Ovary (tissue), 9 donors: ENCODE measurements around the gene MARK2. TPM values are rescaled to one million over a fixed set of nuclear protein-coding genes. Genes with fewer than 3 reads are reported as not detected.

Experiments used
- DNase-seq, 5 donors: peaks; one replicate each; pipeline ENCODE4 v3.0.0-alpha.2; 2019 to 2020
- H3K27ac ChIP-seq, 2 donors: fragments of 200-600 bp; one replicate each; pipeline versions ENCODE4 v1.5.1 to v1.8.0; 2019 to 2022
- H3K27me3 ChIP-seq: fragments of 200-600 bp; one replicate; pipeline ENCODE4 v1.8.0; 2022
- H3K36me3 ChIP-seq: fragments of 200-600 bp; sonication (generic); one replicate; pipeline ENCODE4 v1.5.1; 2019
- H3K4me1 ChIP-seq: one replicate; pipeline ENCODE4 v1.8.1; 2013; ENCODE audit warnings: mild to moderate bottlenecking, moderate library complexity; ENCODE audit not compliant: insufficient read depth
- H3K4me3 ChIP-seq: fragments of 200-600 bp; sonication (generic); one replicate; pipeline ENCODE4 v1.5.1; 2017
- H3K9me3 ChIP-seq, 2 donors: fragments of 200-600 bp in 1 of 2; sonication (generic) in 1 of 2; one replicate each; pipeline versions ENCODE4 v1.5.1 to v1.8.1; 2013 to 2019; ENCODE audit warnings: mild to moderate bottlenecking in 1 of 2, moderate library complexity in 1 of 2
- EP300 ChIP-seq: sonication (generic); formaldehyde crosslinking; IDR thresholded peaks from one replicate; pipeline ENCODE4 v1.6.1; 2017; ENCODE audit warnings: antibody characterized with exemption
- POLR2A ChIP-seq: fragments of 450-650 bp; IDR thresholded peaks from one replicate; pipeline ENCODE4 v1.6.1; 2017; ENCODE audit warnings: antibody characterized with exemption, mild to moderate bottlenecking, moderate library complexity
- WGBS, 3 donors: extraction: QIAGEN DNeasy Blood & Tissue Kit in 1 of 3; methylation state at CpG; one replicate each; pipeline versions ENCODE4 v1.1.5 to v1.1.7; 2013 to 2017; 5-methylcytosine and 5-hydroxymethylcytosine counted together
- intact Hi-C, 4 donors: fragments of 100-400 bp; cut with DNase I; formaldehyde crosslinking; loops; one replicate each; pipeline versions ENCODE4 v1.11.0 to v1.15.1; 2022 to 2023
- polyA plus RNA-seq, 2 donors: library from polyadenylated mRNA; stranded (reverse); fragments of 200-250 nt in 1 of 2; fragments of 350-450 nt in 1 of 2; fragmentation: Illumina TruSeq in 1 of 2; extraction: RNeasy Lipid Tissue Mini Kit (QIAGEN cat#74804) in 1 of 2; gene quantifications; one replicate each; pipeline ENCODE4 v1.2.3, GENCODE V29; 2013 to 2014
- total RNA-seq, 7 donors: library from RNA; depleted of rRNA in 2 of 7; stranded (reverse); fragments of >200 nt in 2 of 7; fragmentation: NEBNext Ultra II Directional in 3 of 7; extraction: Animal tissue kit (Norgen Biotek cat#: 25700) in 3 of 7; gene quantifications; one replicate each; pipeline versions ENCODE4 v1.1.0 to v1.2.4, GENCODE V29; 2016 to 2023
- TF ChIP-seq, protein P1 (sequence below), 3 donors: fragments of 450-650 bp in 2 of 3; fragments of 200-600 bp in 1 of 3; IDR thresholded peaks; one replicate each; pipeline versions ENCODE4 v1.5.1 to v1.8.0; 2016 to 2022; ENCODE audit warnings: antibody characterized with exemption in 3 of 3, mild to moderate bottlenecking in 1 of 3
- donor health status: DM: no; HTN: no; CAD: no; lungs with moderate emphysema.
- donor health status: DM: no; HTN: no; CAD: no.
- donor health status: Bipolar disorder and iron deficiency.
- donor health status: DM: yes; HTN: yes; CAD: no.
- donor health status: DM: no; HTN: no; CAD: no.
- donor health status: DM: yes; HTN: yes; CAD: no.

MARK2 gene
- total and polyA plus RNA-seq, 9 donors = 12.3 to 27.8 (median 25.8) TPM

DNA sequence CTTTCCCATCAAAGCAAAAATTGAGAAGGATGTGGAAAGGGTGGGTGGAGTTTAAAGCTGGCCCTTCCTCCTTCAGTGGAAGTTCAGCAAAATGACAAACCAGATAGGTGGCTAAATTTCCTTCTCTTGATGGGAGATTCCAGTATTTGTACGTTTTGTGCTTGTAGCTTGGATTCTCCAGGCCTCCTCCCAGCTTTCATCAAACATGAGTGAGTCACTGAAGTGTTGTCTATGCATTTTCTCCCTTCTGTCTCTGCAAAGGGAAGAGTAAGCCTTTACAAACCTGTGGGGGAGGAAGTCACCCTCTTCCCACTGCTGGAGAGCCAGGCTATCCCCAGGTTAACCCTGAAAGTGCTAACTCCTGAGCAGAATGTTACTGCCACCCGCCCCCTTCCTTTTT, 6.4 kb downstream of the MARK2 start:
- Histone ChIP-seq H3K9me3 (no peaks in the 10 kb centered on the region), H3K4me3 (no peak overlapping the region), H3K27ac (no peak overlapping the region), H3K27me3 (no peaks in the 10 kb centered on the region), H3K4me1 (peaks cover 10% of the 10 kb centered on the region), H3K36me3 (no peaks in the 10 kb centered on the region)
- intact Hi-C loops = no loop called here
- TF ChIP-seq POLR2A = no peak
- TF ChIP-seq, protein P1, sequence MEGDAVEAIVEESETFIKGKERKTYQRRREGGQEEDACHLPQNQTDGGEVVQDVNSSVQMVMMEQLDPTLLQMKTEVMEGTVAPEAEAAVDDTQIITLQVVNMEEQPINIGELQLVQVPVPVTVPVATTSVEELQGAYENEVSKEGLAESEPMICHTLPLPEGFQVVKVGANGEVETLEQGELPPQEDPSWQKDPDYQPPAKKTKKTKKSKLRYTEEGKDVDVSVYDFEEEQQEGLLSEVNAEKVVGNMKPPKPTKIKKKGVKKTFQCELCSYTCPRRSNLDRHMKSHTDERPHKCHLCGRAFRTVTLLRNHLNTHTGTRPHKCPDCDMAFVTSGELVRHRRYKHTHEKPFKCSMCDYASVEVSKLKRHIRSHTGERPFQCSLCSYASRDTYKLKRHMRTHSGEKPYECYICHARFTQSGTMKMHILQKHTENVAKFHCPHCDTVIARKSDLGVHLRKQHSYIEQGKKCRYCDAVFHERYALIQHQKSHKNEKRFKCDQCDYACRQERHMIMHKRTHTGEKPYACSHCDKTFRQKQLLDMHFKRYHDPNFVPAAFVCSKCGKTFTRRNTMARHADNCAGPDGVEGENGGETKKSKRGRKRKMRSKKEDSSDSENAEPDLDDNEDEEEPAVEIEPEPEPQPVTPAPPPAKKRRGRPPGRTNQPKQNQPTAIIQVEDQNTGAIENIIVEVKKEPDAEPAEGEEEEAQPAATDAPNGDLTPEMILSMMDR (IDR thresholded peaks at IDR 0.05) = no peak
- no peak for TF ChIP-seq EP300
- no peak for DNase-seq
- 38 to 43% (median 43%) methylated on average over 2 of the region's 2 CpGs for WGBS, 3 donors

DNA sequence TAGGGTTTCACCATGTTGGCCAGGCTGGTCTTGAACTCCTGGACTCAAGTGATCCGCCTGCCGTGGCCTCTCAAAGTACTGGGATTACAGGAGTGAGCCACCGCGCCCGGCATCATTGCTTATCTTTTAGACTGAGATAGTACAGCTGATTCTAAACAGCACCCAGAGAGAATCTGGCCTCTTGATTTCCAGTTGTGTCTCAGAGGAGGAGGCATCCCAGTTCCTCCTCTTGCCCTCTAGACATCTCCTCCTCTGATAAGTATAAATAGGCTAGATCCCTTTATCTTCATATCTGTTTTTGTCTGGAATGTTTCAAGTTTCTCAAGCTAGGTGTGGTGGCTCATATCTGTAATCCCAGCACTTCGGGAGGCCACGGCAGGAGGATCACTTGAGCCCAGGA, 7.0 kb downstream of the MARK2 start:
- no peak for TF ChIP-seq EP300
- TF ChIP-seq POLR2A = no peak
- TF ChIP-seq, protein P1 (IDR thresholded peaks at IDR 0.05) = no peak
- intact Hi-C loops = no loop called here
- no peaks in the 10 kb centered on the region for H3K27me3 ChIP-seq
- H3K27ac ChIP-seq = no peak overlapping the region
- H3K4me3 ChIP-seq = no peak overlapping the region
- H3K9me3 ChIP-seq = no peaks in the 10 kb centered on the region
- peaks cover 5% of the 10 kb centered on the region for H3K4me1 ChIP-seq
- no peak for DNase-seq
- WGBS, 3 donors = 86 to 91% (median 88%) methylated on average over 7 of the region's 7 CpGs
- no peaks in the 10 kb centered on the region for H3K36me3 ChIP-seq

DNA sequence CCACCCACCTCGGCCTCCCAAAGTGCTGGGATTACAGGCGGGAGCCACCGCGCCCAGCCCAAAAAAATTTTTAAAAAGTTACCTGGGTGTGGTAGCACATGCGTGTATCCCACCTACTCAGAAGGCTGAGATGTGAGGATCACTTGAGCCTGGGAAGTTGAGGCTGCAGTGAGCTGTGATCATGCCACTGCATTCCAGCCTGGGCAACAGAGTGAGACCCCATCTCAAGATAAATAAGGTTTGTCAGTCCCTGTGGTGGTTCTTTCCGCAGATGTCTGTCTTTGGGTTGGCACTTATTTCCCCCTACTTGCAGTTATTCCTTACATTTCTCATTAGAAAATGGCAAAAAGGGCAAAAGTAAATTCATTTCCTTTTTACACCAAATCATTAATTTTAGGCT, 8.0 kb downstream of the MARK2 start:
- Histone ChIP-seq H3K9me3 (no peaks in the 10 kb centered on the region), H3K27me3 (no peaks in the 10 kb centered on the region), H3K27ac (no peak overlapping the region), H3K4me3 (no peak overlapping the region), H3K36me3 (no peaks in the 10 kb centered on the region), H3K4me1 (no peaks in the 10 kb centered on the region)
- no peak for DNase-seq
- TF ChIP-seq, protein P1 (IDR thresholded peaks at IDR 0.05) = no peak
- TF ChIP-seq POLR2A = no peak
- no peak for TF ChIP-seq EP300
- intact Hi-C loops = no loop called here
- WGBS, 3 donors = 91 to 96% (median 96%) methylated on average over 6 of the region's 6 CpGs

DNA sequence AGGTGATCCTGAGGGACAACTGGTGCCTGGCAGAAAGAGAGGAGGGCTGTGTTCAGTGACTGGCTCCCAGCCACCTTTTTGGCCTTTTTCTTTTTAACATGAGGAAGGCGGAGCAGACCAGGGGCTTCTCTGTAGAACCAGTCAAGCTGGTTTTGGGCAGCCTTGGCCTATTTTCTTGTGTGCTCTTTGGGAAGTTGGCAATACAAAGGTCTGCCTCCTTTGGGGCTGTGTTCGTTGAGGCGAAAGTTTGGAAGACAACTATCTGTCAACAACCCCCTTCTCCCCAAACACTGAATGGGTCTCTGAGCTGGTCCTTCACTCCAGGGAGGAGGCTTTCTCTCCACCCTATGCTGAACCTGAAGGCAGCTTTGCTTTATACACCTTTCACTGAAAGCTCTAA, 8.5 kb downstream of the MARK2 start:
- Histone ChIP-seq H3K4me1 (no peaks in the 10 kb centered on the region), H3K36me3 (no peaks in the 10 kb centered on the region), H3K27me3 (no peaks in the 10 kb centered on the region), H3K9me3 (no peaks in the 10 kb centered on the region), H3K27ac (no peak overlapping the region), H3K4me3 (no peak overlapping the region)
- no peak for DNase-seq
- WGBS, 3 donors = 75 to 81% (median 78%) methylated on average over 3 of the region's 3 CpGs
- TF ChIP-seq POLR2A (no peak), EP300 (no peak)
- TF ChIP-seq, protein P1 (IDR thresholded peaks at IDR 0.05) = no peak
- intact Hi-C loops = no loop called here

DNA sequence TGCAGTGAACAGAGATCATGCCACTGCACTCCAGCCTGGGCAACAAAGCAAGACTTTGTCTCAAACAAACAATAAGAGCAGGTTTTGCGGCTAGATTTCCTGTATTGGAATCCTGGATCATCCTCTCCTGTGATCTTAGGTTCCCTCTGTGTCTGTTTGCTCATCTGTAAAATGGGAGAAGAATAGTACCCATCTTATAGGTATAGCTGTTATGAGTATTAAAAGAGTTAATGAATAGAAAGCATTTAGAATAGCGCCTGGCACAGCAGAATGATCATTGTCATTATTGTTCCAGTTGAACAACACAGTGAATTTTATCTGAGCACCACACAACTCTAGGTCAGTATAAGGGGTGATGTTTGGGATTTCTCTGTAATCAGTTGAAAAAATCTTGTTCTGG, 10.8 kb downstream of the MARK2 start:
- Histone ChIP-seq H3K4me1 (no peaks in the 10 kb centered on the region), H3K27ac (no peak overlapping the region), H3K4me3 (no peak overlapping the region), H3K27me3 (no peaks in the 10 kb centered on the region), H3K36me3 (no peaks in the 10 kb centered on the region), H3K9me3 (no peaks in the 10 kb centered on the region)
- TF ChIP-seq, protein P1 (IDR thresholded peaks at IDR 0.05) = no peak
- no peak for TF ChIP-seq EP300
- no peak for TF ChIP-seq POLR2A
- 92 to 98% (median 94%) methylated on average over 2 of the region's 2 CpGs for WGBS, 3 donors
- intact Hi-C loops = no loop called here
- DNase-seq = no peak
